Suprapubic skin (tissue), 4 donors: ENCODE results near the gene SECTM1.

Experiments
- EP300 ChIP-seq: sonication (generic); formaldehyde crosslinking; IDR thresholded peaks from one replicate; pipeline ENCODE4 v1.6.1; 2017; ENCODE audit warnings: antibody characterized with exemption
- POLR2A ChIP-seq, 2 donors: fragments of 450-650 bp; IDR thresholded peaks; one replicate each; pipeline ENCODE4 v1.6.1; 2017; ENCODE audit warnings: antibody characterized with exemption in 2 of 2, mild to moderate bottlenecking in 2 of 2, moderate library complexity in 2 of 2
- POLR2AphosphoS5 ChIP-seq, 3 donors: sonication (generic); formaldehyde crosslinking; IDR thresholded peaks; one replicate each; pipeline ENCODE4 v1.6.1; 2017; ENCODE audit warnings: antibody characterized with exemption in 3 of 3
- TF ChIP-seq, protein P1 (sequence below), 2 donors: fragments of 200-600 bp in 1 of 2; fragments of 450-650 bp in 1 of 2; sonication (generic) in 1 of 2; IDR thresholded peaks; one replicate each; pipeline ENCODE4 v1.5.1; 2016 to 2019; ENCODE audit warnings: antibody characterized with exemption in 2 of 2, mild to moderate bottlenecking in 1 of 2, moderate library complexity in 1 of 2

GRCh38 chr17:82276938-82277337 lies 56.6 kb downstream of the SECTM1 start:
- TF ChIP-seq EP300 (no peak), POLR2A (IDR thresholded peaks at IDR 0.05) (no peak), POLR2AphosphoS5 (IDR thresholded peaks at IDR 0.05) (no peak)
- TF ChIP-seq, protein P1, sequence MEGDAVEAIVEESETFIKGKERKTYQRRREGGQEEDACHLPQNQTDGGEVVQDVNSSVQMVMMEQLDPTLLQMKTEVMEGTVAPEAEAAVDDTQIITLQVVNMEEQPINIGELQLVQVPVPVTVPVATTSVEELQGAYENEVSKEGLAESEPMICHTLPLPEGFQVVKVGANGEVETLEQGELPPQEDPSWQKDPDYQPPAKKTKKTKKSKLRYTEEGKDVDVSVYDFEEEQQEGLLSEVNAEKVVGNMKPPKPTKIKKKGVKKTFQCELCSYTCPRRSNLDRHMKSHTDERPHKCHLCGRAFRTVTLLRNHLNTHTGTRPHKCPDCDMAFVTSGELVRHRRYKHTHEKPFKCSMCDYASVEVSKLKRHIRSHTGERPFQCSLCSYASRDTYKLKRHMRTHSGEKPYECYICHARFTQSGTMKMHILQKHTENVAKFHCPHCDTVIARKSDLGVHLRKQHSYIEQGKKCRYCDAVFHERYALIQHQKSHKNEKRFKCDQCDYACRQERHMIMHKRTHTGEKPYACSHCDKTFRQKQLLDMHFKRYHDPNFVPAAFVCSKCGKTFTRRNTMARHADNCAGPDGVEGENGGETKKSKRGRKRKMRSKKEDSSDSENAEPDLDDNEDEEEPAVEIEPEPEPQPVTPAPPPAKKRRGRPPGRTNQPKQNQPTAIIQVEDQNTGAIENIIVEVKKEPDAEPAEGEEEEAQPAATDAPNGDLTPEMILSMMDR (IDR thresholded peaks at IDR 0.05), result no peak
